ENCODE measurements around the gene ITIH2.

DNA sequence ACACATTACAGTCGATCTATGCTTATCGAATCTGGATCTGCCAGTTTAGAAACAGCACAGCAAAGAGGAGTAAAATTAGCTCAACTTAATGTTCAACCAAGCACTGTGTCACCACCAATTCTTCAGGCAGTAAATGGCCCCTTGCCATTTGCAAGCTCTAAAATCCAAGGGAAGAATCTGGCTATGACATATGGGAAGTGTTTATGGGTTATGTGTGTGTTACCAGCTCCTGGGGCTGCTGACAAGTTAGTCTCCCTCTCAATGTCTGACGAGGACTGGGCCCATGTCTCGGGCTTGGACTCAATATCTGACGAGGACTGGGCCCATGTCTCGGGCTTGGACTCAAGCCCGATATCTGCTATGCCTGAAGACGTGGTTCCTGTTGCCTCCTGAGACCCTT lies 5.7 kb upstream of the ITIH2 start:
- TF ChIP-seq POLR2A (IDR thresholded peaks at IDR 0.05) (no peak), CTCF (IDR thresholded peaks at IDR 0.05) (no peak), POLR2AphosphoS5 (IDR thresholded peaks at IDR 0.05) (no peak)
